SU-DHL-6 (cell line): Measurements from ENCODE around the gene ATCAY.

ENCODE experiments used
- H2AFZ ChIP-seq: fragments of 200-600 bp; sonication (generic); 2 replicates; pipeline ENCODE4 v1.6.1; 2014; ENCODE audit warnings: low read depth, mild to moderate bottlenecking, moderate library complexity, mixed read lengths, antibody characterized with exemption, low read length; ENCODE audit not compliant: severe bottlenecking
- H3F3A ChIP-seq: fragments of 200-600 bp; shearing (Covaris generic); 2 replicates; pipeline ENCODE4 v1.6.0; 2016; ENCODE audit warnings: antibody characterized with exemption, mild to moderate bottlenecking; ENCODE audit not compliant: insufficient read depth
- H3K27ac ChIP-seq: fragments of 200-600 bp; sonication (generic); 2 replicates; pipeline ENCODE4 v1.5.1; 2016; ENCODE audit warnings: low read depth, mild to moderate bottlenecking, low read length, moderate library complexity, mixed read lengths
- H3K27me3 ChIP-seq: fragments of 200-600 bp; sonication (generic), shearing (Covaris generic); 2 replicates; pipeline ENCODE4 v1.6.0; 2014; ENCODE audit warnings: mild to moderate bottlenecking, low read length
- H3K36me3 ChIP-seq: fragments of 200-600 bp; sonication (generic); 2 replicates; pipeline ENCODE4 v1.6.1; 2014; ENCODE audit warnings: mild to moderate bottlenecking, low read length, mixed read lengths
- H3K4me2 ChIP-seq: fragments of 300-600, 200-600 bp; shearing (Covaris generic), sonication (generic); 2 replicates; pipeline ENCODE4 v1.6.0; 2014; ENCODE audit warnings: low read length, low read depth, mild to moderate bottlenecking; ENCODE audit not compliant: poor library complexity, severe bottlenecking
- H3K4me3 ChIP-seq: fragments of 200-600 bp; sonication (generic); 2 replicates; pipeline ENCODE4 v1.5.1; 2014; ENCODE audit warnings: antibody characterized with exemption, low read length, mild to moderate bottlenecking, mixed read lengths; ENCODE audit not compliant: insufficient read depth, poor library complexity, severe bottlenecking
- H3K79me2 ChIP-seq: fragments of 200-600 bp; sonication (generic); 2 replicates; pipeline ENCODE4 v1.6.1; 2014; ENCODE audit warnings: mild to moderate bottlenecking, low read length, moderate library complexity; ENCODE audit not compliant: insufficient read depth
- H3K9ac ChIP-seq: fragments of 200-600 bp; sonication (generic); 2 replicates; pipeline ENCODE4 v1.7.0; 2014; ENCODE audit warnings: mild to moderate bottlenecking, low read length
- H3K9me2 ChIP-seq: fragments of 200-600 bp; sonication (generic); replicated peaks from 2 replicates; pipeline ENCODE4 v1.6.1; 2014; ENCODE audit warnings: low read length; ENCODE audit not compliant: insufficient read depth
- H3K9me3 ChIP-seq: fragments of 200-600 bp; sonication (generic); 2 replicates; pipeline ENCODE4 v1.6.1; 2014; ENCODE audit warnings: low read length, mixed read lengths; ENCODE audit not compliant: insufficient read depth
- H4K20me1 ChIP-seq: fragments of 200-600 bp; sonication (generic); 2 replicates; pipeline ENCODE4 v1.6.1; 2014; ENCODE audit warnings: low read depth, mild to moderate bottlenecking, antibody characterized with exemption, low read length, moderate library complexity, mixed read lengths
- EZH2phosphoT487 ChIP-seq: fragments of 200-600 bp; sonication (generic), shearing (Covaris generic); conservative IDR thresholded peaks from 2 replicates; pipeline ENCODE4 v1.6.1; 2018; ENCODE audit warnings: mild to moderate bottlenecking, antibody characterized with exemption, low read length, moderate library complexity, mixed read lengths
- TF ChIP-seq, protein P1 (sequence below): fragments of 200-600 bp; sonication (generic); IDR thresholded peaks from one replicate; pipeline ENCODE4 v1.5.1; 2017; ENCODE audit warnings: antibody characterized with exemption, mild to moderate bottlenecking, low read length, moderate library complexity; ENCODE audit not compliant: insufficient read depth, poor library complexity, severe bottlenecking

The ATCAY gene

DNA sequence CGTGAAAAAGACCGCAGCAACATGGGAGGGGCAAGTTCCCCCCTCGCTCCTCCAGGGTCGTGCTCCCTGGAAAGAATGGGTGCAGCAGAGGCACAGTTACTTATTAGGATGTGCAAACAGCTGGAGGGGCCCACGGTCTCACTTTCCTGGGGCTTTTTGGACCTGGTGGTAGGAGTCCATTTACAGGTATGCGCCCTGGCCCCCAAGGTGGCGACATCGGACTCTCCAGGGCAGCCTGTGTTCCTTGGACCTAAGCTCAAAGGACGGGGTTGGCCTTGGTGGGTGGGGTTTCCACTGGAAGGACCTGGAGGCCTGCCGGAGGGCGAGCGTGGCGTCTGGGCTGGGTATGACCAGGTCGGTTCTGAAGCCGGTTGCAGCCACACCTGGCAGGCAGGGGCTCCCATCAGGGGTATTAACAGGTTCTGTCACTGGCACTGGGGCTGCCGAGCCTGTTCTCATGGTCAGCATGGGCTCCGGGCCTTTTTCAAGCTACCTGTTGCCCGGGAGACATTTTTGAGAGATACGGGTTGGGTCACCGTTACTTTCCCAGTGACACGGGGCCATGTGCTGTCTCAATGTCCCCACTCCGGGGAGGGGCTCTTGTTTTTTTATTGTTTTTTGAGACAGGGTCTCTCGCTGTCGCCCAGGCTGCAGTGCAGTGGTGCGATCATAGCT is 17.5 kb upstream of the ATCAY start:
- no peaks in the 10 kb centered on the region for H3K36me3 ChIP-seq
- H3K27me3 ChIP-seq, result no peaks in the 10 kb centered on the region
- H3K9me2 ChIP-seq, result no peaks in the 10 kb centered on the region
- H2AFZ ChIP-seq, result no peak overlapping the region
- H3K4me3 ChIP-seq, result no peak overlapping the region
- H3K79me2 ChIP-seq, result no peaks in the 10 kb centered on the region
- TF ChIP-seq, protein P1, sequence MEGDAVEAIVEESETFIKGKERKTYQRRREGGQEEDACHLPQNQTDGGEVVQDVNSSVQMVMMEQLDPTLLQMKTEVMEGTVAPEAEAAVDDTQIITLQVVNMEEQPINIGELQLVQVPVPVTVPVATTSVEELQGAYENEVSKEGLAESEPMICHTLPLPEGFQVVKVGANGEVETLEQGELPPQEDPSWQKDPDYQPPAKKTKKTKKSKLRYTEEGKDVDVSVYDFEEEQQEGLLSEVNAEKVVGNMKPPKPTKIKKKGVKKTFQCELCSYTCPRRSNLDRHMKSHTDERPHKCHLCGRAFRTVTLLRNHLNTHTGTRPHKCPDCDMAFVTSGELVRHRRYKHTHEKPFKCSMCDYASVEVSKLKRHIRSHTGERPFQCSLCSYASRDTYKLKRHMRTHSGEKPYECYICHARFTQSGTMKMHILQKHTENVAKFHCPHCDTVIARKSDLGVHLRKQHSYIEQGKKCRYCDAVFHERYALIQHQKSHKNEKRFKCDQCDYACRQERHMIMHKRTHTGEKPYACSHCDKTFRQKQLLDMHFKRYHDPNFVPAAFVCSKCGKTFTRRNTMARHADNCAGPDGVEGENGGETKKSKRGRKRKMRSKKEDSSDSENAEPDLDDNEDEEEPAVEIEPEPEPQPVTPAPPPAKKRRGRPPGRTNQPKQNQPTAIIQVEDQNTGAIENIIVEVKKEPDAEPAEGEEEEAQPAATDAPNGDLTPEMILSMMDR, result no peak
- TF ChIP-seq EZH2phosphoT487, result no peak
- H3K9ac ChIP-seq, result no peak overlapping the region
- H3F3A ChIP-seq, result no peaks in the 10 kb centered on the region
- no peak overlapping the region for H3K27ac ChIP-seq
- H3K9me3 ChIP-seq, result no peaks in the 10 kb centered on the region
- H4K20me1 ChIP-seq, result no peaks in the 10 kb centered on the region
- H3K4me2 ChIP-seq, result no peak overlapping the region

DNA sequence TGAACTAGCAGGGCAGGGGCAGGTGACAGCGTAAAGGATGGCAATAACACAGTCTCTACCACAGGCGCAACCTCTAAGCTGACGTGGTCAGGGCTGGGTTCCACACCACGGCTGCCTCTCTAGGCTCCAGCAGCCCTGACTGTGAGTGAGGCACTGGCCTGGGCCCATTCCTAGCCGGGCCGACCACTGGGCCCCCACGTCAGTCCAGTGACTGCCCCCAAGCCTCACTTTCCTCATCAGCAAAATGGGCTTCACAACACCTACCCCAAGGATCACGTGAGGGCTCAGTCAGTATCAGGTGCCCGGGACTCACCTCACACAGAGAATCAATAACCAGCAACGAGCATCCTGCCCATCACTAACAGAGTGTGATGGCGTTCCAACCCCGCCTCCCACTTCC is 16.8 kb upstream of the ATCAY start:
- Histone ChIP-seq H3K9ac (no peak overlapping the region), H3K36me3 (no peaks in the 10 kb centered on the region), H3K9me3 (no peaks in the 10 kb centered on the region), H4K20me1 (no peaks in the 10 kb centered on the region), H2AFZ (no peak overlapping the region), H3K4me2 (no peak overlapping the region), H3F3A (no peaks in the 10 kb centered on the region), H3K4me3 (no peak overlapping the region), H3K27ac (no peak overlapping the region), H3K27me3 (no peaks in the 10 kb centered on the region), H3K9me2 (no peaks in the 10 kb centered on the region), H3K79me2 (no peaks in the 10 kb centered on the region)
- TF ChIP-seq, protein P1, result no peak
- no peak for TF ChIP-seq EZH2phosphoT487

DNA sequence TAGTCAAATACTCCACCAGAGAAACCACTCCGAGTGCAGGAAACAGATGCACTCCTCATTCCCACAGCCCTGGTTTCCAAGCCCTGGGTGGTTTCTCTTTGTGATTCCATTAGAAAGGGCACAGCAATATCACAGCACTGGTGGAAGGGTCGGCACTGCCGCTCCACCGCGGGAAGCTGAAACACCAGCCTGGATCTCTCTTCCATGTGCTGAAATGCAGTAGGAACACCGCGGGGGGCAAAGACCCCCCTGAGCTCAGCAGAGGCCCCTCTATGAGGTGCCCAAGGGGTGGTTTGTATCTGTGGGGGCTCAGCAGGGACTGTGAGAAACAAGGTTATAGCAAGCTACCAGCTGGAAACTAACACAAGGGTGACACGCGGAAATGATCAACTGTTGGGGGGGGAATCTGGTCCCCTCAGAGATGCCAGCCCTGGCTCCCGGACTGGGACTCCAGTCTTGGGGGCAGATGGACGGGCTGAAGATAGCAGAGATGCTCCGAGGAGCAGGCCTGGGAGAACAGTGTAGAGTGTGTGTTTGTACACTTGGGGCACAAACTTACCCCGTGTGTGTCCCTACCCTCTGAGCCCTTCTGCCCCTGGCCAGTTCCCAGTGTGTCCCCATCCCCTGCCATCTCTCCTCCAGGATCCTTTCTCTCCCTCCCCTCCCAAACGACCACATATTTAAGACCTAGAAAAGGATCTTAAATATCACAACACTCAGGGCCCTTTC is 13.4 kb upstream of the ATCAY start:
- H3K79me2 ChIP-seq, result no peaks in the 10 kb centered on the region

More for the DNA sequence above, 13.4 kb upstream of the ATCAY start:
- no peak overlapping the region for H3K4me2 ChIP-seq
- H4K20me1 ChIP-seq, result no peaks in the 10 kb centered on the region
- TF ChIP-seq EZH2phosphoT487, result no peak
- TF ChIP-seq, protein P1, result no peak
- no peaks in the 10 kb centered on the region for H3K9me3 ChIP-seq
- H2AFZ ChIP-seq, result no peak overlapping the region
- H3K27me3 ChIP-seq, result no peaks in the 10 kb centered on the region
- no peaks in the 10 kb centered on the region for H3F3A ChIP-seq
- no peaks in the 10 kb centered on the region for H3K36me3 ChIP-seq
- H3K27ac ChIP-seq, result no peak overlapping the region
- H3K9ac ChIP-seq, result no peak overlapping the region
- H3K9me2 ChIP-seq, result no peaks in the 10 kb centered on the region
- no peak overlapping the region for H3K4me3 ChIP-seq
